Ovary (tissue), 3 donors: ENCODE measurements around the gene FUS.

Source experiments
- POLR2A ChIP-seq: fragments of 450-650 bp; IDR thresholded peaks from one replicate; pipeline ENCODE4 v1.6.1; 2017; ENCODE audit warnings: antibody characterized with exemption, mild to moderate bottlenecking, moderate library complexity
- TF ChIP-seq, protein P1 (sequence below), 3 donors: fragments of 450-650 bp in 2 of 3; fragments of 200-600 bp in 1 of 3; IDR thresholded peaks; one replicate each; pipeline versions ENCODE4 v1.5.1 to v1.8.0; 2016 to 2022; ENCODE audit warnings: antibody characterized with exemption in 3 of 3, mild to moderate bottlenecking in 1 of 3
- donor health status: DM: no; HTN: no; CAD: no.

DNA sequence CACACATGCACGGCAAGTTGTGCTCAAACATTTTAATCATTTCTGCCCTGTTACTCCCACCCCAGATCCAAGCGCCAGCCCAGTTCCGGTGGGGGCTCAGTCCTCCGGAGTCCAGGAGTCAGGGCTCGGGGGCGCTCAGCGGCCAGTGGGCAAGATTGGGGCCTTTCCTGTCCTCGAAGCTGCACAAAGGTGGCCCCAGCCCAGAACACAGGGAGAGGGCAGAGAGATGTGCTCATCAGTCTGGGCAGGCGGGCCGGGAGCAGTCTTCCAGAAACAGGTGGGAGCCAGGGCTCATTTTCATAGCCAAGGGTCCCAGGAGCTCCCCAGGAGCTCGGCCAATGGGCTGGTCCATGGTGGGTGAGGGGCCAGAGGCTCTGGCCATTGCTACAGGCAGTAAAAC lies 48.5 kb upstream of the FUS start:
- TF ChIP-seq, protein P1, sequence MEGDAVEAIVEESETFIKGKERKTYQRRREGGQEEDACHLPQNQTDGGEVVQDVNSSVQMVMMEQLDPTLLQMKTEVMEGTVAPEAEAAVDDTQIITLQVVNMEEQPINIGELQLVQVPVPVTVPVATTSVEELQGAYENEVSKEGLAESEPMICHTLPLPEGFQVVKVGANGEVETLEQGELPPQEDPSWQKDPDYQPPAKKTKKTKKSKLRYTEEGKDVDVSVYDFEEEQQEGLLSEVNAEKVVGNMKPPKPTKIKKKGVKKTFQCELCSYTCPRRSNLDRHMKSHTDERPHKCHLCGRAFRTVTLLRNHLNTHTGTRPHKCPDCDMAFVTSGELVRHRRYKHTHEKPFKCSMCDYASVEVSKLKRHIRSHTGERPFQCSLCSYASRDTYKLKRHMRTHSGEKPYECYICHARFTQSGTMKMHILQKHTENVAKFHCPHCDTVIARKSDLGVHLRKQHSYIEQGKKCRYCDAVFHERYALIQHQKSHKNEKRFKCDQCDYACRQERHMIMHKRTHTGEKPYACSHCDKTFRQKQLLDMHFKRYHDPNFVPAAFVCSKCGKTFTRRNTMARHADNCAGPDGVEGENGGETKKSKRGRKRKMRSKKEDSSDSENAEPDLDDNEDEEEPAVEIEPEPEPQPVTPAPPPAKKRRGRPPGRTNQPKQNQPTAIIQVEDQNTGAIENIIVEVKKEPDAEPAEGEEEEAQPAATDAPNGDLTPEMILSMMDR (IDR thresholded peaks at IDR 0.05) = no peak
- no peak for TF ChIP-seq POLR2A
